Upper lobe of left lung (tissue), 4 donors: ENCODE results near the gene B4GALT1.

Experiments
- CTCF ChIP-seq, 6 experiments: fragments of 450-650 bp in 4 of 6; fragments of 200-600 bp in 2 of 6; sonication (generic) in 2 of 6; IDR thresholded peaks; one replicate each; pipeline ENCODE4 v1.5.1; 2016 to 2019; ENCODE audit warnings: antibody characterized with exemption in 6 of 6
- EP300 ChIP-seq, 4 donors: sonication (generic); formaldehyde crosslinking; IDR thresholded peaks; one replicate each; pipeline ENCODE4 v1.5.1; 2017; ENCODE audit warnings: antibody characterized with exemption in 4 of 4, control low read depth in 2 of 4
- POLR2AphosphoS5 ChIP-seq, 2 donors: sonication (generic); formaldehyde crosslinking; IDR thresholded peaks; one replicate each; pipeline ENCODE4 v1.5.1; 2017; ENCODE audit warnings: antibody characterized with exemption in 2 of 2

GRCh38 chr9:33109097-33109496 is 58.0 kb downstream of the B4GALT1 start:
- TF ChIP-seq CTCF (IDR thresholded peaks at IDR 0.05) = no peak
- TF ChIP-seq POLR2AphosphoS5 (IDR thresholded peaks at IDR 0.05) = no peak
- TF ChIP-seq EP300 (IDR thresholded peaks at IDR 0.05) = no peak
